ENCODE data around the gene DPH5.
"Not testable (repeated sequence)": the region's sequence is repeated elsewhere in the genome, so short reads cannot be mapped to it uniquely, and the experiment has no call there.

Gene DPH5

DNA sequence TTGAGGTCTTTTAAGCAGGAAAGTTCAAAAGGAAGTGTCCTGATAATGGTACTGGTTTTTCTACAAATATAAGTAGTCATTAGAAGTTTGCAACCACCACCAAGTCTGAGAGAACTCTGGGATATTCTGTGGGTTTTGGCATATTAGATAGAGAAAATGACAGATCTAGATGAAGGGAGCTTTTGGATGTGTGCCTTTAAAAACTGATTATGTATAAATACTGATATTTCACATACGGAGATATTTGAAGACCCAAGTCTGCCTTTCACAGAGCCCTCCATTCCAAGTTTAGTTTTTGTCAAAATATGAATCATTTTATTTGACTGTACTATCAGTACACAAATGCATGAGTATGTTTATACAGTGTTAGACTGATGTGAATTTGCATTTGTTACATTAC, 48.6 kb downstream of the DPH5 start:
- no peak for DNase-seq

DNA sequence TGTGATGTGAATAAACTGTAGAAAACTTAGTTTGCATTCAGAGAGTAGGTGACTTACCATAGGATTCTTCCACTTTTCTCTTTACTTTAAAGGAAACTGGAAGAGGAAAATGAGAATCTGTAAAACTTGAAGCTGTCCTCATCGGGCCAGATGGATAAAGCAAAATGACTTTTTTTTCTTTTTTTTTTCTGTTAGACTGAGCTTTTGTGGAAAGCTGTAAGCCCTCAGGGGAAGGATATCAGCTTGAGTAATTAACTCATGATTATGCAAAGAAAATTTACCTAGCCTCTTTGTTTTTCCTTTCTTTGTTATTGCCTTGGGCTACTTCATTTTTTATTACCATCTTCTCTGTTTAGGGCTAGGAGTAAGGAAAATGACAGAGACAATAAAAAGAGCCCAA, 53.4 kb downstream of the DPH5 start:
- no peak for DNase-seq

DNA sequence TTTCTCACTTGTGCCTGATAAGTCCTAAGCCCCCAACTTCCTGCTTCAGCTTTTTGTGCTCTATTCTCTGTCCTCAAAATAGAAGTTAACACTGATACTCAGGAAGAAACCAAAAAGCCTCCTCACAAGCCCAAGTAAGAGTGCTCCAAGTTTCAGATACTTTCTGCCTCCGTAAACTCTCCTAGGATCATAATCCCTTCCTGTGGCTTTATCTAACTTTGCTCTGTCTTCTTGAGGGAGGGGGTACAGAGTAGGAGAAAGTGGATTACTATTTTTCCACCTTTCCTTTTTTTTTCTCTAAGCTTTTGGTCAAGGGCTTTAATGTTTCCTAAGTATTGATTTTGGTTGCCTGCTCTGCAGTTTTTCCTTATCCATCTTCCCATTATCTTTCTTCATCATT, 54.6 kb downstream of the DPH5 start:
- no peak for DNase-seq

DNA sequence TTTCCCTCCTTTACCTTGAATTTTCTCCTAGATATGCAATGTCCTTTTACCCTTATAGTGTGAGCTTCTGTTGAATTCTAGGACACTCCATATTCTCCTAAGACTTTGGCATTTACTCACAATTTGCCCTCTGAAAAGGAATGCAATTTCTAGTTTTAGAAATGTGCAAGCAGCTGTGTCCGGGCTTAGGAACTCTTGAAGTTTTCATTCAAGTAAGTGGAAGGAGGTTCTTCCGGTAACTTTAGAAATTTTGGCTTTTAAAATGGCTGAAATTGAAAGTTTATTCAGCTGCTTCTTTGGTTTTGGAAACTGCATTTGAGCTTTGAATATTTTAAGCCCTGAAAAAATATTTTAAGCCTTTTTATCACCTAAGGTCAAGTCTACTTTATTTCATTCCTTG, 56.3 kb downstream of the DPH5 start:
- DNase-seq, result no peak

DNA sequence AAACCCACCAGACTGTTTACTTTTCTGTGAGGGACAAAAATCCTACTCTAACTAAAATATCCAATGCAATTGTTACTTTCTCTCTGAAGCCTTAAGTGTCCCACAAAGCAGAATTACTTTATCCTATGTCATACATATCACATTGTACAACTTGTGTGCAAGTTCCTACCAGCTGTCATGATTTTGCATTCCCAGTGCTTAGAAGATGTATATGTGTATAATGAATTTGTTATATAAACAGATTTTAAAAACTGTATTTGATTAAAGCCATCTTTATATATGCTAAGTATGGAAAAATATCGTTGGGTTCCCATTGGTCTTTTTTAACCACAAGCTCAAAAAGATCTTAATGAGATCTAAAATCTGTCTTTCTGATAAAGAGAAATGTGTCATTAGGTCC, 57.0 kb downstream of the DPH5 start:
- no peak for DNase-seq

DNA sequence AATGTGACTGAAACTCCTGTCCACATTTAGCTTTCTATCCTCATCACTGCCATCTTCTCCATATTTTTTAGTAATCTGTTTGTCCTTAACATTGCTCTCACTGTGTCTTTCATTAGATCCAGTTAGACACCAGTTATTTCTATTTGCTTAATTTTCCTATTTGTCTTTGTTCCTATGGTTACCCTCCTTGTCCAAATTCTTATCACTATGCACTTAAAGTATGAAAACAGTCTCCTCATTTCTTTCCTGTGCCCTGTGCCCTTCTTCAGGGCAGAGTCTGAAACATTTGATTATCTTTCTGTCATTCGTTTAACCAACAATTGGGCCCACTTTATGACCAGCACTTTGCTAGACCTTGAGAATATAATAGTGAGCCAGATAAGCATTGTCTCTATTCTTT, 65.5 kb downstream of the DPH5 start:
- DNase-seq, result no peak

DNA sequence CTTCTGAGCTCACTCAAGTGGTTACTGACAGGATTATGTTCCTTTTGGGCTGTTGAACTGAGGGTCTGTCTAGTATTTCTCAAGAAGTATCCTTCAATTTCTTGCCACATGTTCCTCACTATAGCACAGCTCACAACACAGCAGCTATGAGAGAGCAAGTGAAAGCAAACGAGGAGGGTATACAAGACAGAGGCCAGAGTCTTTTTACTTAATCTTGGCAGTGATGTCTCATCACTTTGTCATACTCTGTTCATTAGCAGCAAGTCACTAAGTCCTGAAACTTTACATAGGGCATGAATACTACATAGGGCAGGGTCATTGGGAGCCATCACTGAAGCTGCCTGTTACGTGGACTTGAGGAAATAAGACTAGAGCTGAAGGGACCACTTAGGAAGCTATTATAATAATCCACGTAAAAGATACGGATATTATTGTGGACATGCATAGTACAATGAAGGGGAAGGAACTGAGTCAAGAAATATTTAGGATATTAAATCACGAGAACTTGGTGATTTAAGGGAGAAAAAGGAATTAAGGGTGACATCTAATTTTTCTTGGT, 66.0 kb downstream of the DPH5 start:
- DNase-seq, result no peak

DNA sequence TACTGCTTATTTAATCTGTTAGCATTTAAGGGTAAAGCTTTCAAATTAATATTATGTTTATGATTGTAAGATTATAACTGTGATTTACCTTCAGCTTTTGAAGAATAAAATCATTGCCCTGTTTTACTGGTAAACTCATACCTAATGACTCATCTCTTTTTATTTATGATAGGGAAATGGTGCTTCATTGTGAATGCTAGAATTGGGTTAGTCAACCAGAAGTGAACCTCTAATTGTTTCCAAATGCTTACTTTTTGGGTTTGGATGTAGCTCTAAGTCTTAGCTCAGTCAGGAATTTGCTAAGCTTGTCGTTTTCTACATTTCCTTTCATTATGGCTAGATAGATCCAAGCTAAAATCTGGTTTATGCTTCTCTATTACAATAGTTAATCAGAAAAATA, 70.3 kb downstream of the DPH5 start:
- no peak for DNase-seq

DNA sequence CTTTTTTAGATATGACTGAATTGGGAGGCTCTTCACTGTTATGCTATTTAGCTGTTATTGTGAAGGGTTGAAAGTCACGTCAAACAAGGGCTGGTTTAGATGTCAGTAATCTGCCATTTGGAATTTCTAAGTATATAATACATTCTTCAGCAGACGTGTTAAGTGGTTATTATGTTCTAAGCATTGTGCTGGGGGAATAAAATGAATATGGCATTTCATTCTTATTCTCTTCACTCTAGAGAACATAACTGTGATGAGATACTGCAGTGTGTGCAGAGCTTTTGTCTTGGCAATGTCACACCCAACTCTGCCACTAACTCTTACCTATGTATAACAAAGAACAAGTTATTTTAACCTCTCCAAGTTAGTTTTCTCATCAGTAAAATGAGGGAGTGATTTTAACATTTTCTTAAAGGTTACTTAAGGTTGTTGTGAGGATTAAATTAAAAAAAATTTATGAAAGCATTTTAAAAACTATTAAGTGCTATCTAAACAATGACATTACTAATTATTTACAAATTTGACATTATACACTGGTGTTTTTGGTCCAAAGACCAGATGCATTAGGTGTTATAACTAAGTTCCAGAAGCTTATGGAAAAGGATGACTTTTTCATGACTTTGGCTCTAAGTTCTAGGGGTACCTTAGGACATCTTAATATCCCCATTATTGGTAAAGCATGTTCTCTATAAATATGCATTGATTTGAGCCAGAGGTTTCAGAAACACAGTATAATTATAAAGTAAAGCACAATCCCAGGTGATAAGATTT, 71.4 kb downstream of the DPH5 start:
- no peak for DNase-seq

DNA sequence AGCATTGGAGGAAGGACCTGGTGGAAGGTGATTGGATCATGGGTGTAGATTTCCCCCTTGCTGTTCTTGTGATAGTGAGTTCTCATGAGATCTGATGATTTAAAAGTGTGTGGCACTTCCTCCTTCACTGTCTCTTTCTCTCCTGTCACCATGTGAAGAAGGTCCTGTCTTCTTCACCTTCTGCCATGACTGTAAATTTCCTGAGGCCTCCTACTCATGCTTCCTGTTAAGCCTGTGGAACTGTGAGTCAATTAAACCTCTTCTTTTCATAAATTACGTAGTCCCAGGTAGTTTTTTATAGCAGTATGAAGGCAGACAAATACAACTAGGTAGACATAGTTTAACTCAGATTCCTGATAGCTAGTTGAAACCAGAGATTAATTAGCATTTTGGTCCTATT, 72.6 kb downstream of the DPH5 start:
- not testable (repeated sequence) for DNase-seq

DNA sequence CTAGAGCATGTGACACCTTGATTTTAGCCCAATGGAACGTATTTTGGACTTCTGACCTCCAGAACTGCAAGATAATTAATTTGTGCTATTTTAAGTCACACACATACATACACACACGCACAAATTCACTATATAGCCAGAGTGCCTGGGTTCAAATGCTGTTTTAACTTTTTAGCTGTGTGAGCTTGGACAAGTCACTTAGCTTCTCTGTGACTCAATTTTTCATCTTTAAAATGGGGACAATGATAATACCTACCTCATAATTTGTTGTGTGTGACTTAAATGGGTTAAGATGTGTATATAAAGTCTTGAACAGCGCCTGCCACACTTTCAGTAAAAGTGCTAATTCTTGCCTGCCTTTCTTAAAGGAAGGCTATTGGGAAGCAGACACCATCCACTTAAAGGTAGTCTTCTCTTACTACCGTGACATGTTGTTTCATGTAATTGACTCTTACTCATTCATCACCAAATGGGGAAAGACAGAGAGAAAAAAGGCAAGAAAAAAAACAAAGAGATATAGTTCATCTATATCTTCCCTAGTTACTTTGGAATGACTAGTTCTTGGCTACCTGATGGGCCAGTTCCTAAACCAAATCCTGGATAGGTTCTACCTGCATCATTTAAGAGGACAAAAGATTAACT, 73.4 kb downstream of the DPH5 start:
- DNase-seq, result no peak

DNA sequence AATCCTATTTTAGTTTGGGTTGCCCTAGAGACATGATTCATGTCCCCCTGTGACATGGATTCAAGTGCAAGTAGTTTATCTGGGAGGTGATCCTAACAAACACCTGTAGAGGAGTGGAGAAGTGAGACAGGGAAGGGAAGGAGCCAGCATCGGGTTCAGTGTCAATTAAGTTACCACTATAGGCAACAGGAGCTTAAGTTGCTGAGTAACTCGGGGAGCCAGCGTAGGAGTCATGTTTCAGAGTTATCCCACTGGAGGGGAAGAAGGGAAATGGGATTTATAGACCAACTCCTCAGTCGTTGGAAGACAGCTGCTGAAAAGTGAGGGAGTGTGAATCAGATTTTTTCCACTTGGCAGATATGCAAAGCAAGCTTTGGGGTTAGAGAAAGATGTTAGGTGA, 74.8 kb downstream of the DPH5 start:
- DNase-seq, result no peak

DNA sequence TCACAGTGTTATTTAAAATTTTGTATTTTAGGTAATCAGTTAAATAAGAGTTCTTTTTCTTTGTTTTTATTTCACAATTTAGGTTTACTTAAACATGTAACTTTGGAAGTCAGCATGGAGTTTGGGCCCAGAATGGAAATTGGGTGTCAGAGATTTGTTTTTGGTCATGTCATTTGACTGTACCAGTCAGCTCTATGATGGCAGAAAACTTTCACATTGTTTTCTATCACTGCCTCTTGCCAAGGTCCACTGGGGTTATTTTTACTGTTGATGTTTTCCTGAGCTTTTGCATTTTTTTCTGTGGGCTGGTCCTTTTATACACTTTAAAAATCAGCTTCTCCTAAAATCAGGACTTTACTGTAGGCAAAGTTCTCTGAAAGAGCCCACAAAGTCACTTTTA, 75.2 kb downstream of the DPH5 start:
- no peak for DNase-seq

DNA sequence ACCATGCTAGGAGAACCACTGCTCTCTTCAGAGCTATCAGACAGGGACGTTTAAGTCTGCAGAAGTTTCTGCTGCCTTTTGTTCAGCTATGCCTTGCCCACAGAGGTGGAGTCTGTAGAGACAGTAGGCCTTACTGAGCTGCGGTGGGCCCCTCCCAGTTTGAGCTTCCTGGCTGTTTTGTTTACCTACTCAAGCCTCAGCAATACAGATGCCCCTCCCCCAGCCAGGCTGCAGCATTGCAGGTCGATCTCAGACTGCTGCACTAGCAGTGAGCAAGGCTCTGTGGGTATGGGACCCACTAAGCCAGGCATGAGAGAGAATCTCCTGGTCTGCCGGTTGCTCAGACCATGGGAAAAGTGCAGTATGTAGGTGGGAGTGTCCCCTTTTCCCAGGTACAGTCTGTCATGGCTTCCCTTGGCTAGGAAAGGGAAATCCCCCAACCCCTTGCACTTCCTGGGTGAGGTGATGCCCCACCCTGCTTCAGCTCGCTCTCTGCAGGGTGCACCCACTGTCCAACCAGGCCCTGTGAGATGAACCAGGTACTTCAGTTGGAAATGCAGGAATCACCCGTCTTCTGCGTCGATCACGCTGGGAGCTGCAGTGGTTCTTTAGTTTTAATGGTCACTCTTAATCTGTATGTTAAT, 75.9 kb downstream of the DPH5 start:
- not testable (repeated sequence) for DNase-seq

DNA sequence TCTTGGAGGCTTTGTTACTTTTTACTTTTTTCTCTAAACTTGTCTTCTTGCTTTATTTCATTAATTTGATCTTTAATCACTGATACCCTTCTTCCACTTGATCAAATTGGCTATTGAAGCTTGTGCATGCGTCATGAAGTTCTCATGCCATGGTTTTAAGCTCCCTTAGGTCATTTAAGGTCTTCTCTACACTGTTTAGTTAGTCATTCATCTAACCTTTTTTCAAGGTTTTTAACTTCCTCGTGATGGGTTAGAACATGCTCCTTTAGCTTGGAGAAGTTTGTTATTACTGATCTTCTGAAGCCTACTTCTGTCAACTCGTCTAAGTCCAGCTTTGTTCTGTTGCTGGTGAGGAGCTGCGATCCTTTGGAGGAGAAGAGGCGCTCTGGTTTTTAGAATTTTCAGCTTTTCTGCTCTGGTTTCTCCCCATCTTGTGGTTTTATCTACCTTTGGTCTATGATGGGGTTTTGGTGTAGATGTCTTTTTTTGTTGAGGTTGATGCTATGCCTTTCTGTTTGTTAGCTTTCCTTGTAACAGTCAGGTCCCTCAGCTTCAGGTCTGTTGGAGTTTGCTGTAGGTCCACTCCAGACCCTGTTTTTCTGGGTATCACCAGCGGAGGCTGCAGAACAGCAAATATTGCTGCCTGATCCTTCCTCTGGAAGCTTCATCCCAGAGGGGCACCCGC, 76.7 kb downstream of the DPH5 start:
- DNase-seq, result not testable (repeated sequence)

DNA sequence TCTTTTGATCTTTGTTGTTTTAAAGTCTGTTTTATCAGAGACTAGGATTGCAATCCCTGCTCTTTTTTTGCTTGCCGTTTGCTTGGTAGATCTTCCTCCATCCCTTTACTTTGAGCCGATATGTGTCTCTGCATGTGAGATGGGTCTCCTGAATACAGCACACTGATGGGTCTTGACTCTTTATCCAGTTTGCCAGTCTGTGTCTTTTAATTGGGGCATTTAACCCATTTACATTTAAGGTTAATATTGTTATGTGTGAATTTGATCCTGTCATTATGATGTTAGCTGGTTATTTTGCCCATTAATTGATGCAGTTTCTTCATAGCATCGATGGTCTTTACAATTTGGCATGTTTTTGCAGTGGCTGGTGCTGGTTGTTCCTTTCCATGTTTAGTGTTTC, 77.8 kb downstream of the DPH5 start:
- not testable (repeated sequence) for DNase-seq

DNA sequence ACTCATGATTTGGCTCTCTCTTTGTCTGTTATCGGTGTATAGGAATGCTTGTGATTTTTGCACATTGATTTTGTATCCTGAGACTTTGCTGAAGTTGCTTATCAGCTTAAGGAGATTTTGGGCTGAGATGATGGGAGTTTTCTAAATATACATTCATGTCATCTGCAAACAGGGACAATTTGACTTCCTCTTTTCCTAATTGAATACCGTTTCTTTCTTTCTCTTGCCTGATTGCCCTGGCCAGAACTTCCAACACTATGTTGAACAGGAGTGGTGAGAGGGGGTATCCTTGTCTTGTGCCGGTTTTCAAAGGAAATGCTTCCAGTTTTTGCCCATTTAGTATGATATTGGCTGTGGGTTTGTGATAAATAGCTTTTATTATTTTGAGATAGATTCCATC, 79.5 kb downstream of the DPH5 start:
- not testable (repeated sequence) for DNase-seq

DNA sequence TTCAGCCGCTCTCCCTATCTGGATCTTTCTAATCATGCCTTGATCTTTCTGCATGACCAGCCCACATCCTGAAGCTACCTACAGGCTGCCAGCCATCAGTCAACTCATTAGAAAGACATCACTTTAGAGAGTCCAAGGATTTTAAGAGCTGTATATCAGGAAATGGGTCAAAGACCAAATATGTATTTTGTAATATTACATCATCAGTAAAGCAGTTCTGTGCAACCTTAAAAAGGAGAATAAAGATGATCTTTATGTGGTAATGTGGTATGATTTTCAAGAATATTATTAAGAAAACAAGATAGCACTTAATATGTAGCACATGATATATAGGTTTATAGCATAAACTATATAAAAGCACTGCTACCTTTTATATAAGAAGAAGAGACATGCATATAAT, 82.1 kb downstream of the DPH5 start:
- no peak for DNase-seq

DNA sequence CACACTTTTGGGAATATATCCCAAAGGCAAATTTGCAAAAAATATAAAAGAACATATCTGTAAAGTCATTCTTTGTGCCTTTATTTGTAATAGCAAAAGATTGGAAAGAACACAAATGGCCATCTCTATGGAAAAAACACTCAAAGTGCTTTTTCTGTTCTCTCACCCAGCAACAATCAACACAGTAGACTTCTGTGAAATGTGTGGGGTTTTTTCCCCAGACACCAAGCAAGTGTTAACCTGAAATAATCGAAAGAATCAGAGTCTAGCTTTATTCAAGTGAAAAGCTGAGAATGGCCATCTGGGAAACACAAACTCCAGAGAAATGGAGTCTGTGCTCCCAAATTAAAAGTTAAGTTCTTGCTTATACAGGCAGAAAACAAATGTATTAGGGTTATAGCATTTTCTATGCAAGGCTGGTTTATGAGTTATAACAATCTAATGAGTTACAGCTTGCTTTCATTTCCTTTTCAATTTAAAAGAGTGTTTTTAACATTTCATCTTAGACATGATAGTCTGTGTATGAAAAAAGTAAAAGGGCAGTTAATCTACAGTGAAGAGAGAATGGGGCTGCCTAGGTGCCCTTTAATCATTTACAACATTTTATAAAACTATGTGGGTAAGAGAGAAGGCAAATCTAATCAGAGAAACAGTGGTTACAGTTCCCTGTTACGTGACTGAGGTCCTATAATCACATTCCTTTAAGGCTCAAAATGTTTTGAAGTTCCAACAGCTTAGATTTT, 83.1 kb downstream of the DPH5 start:
- DNase-seq, result no peak

DNA sequence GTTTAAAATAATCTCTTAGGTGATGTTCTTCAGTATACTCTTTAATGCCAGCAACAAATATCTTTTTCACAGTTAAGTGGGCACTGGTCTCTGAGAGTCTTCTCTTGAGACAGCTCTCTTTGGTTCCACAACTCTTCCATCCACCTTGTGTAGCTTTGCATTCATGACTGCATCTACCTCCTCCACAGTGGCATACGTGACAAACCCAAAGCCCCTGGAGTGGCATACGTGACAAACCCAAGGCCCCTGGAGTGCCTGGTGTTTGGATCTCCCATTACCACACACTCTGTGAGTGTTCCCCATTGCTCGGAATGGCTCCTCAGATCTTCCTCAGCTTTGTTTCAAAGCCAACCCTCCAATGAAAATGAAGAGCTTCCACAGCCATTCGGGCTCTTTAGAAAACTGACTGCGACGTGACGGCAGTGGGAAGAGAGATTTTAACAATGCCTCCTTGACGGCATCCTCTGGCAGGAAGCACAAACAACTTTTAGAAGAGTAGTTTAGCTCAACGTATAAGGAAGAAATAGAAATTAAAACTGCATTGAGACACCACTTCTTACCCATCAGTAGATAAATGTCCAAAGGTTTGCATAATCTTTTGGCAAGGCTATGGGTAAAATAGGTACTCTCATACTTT, 83.9 kb downstream of the DPH5 start:
- no peak for DNase-seq

DNA sequence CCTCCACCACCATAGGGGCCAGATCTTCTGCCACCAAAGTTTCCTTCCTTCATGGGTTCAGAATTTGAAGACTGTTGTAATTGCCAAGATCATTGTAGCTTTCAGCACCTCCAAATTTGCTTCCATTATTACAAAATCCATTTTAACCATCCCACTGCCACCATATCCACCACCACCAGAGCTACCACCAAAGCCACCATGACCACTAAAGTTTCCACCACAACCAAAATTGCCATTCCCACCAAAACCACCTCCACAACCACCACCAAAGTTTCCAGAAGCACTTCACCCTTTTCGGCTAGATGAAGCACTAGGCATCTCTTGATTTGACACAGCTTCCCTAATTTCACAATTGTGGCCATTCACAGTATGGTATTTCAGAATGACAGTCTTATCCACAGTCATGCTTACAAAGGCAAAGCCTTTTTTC, 84.5 kb downstream of the DPH5 start:
- no peak for DNase-seq
